Measurements from ENCODE around the gene CARD11. TPM values are rescaled to one million over a fixed set of nuclear protein-coding genes. Genes with fewer than 3 reads are reported as not detected.

Gene CARD11
- total RNA-seq, 1 donor from 2014 or later = 3.2 TPM

DNA sequence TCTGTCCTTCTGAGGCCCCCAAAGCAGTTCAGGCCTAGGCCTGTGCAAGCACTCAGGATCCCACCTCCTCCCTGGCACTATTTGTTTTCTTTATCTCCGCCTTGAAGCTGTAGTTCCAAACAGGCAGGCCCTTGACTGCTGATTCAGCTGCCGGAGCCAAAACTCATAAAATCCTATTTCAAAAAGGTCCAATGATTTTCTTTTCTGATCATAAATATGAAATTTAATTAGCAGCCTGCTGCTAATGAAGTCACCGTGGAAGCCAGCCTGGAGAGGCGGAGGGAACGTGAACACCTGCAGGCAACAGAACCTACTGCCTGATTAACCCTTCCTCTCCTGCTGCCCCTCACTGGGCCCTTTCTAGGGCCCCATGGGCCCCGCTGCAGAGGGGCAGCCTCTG, 60.1 kb downstream of the CARD11 start:
- DNase-seq (ENCODE audit: low read depth in 2 of 2) = no peak

DNA sequence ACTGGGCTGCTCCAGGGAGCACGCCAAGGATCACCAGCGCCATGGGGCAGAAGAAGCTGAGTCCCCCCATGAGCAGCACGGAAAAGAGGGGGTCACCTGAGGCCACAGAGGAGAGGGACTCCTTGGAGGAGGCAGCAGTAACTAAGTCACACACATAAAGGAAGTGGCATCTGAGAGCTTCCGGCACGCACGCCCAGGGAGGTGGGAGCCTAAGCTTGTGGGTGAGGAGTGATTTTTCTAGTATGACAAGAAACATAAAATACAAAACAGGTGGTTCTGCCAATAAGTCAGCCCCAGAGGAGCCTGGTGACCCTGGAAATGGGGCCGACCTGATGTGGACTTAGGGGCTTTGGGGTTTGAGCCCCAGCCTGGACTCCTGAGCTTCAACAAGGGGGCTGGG, 60.8 kb downstream of the CARD11 start:
- no peak for DNase-seq (ENCODE audit: low read depth in 2 of 2)

GRCh38 chr7:2982401-2982800, 61.3 kb downstream of the CARD11 start:
- no peak for DNase-seq (ENCODE audit: low read depth in 2 of 2)

DNA sequence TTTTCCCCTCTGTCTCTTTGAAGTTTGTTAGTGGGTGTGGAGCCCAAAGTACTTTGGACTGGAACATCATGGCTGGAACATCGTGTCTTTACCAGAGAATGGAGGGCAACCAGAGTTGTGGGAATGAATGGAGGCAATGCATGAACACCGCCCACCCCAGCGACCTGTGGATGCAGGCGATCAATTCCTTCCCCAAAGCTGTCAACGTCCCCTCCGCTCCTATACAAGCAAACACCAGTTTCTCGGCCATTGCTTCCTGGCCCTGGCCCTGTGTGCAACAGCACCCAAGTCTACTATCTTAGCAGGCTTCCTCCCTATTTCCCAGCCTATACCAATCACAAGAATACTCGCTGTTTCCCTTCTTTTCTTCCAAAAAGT, 62.6 kb downstream of the CARD11 start:
- DNase-seq (ENCODE audit: low read depth in 2 of 2) = no peak

- no peak for DNase-seq (ENCODE audit: low read depth in 2 of 2)
Measured at GRCh38 chr7:2980401-2981102, 63.1 kb downstream of the CARD11 start.

GRCh38 chr7:2979951-2980350, 63.7 kb downstream of the CARD11 start:
- DNase-seq (ENCODE audit: low read depth in 2 of 2) = no peak

DNA sequence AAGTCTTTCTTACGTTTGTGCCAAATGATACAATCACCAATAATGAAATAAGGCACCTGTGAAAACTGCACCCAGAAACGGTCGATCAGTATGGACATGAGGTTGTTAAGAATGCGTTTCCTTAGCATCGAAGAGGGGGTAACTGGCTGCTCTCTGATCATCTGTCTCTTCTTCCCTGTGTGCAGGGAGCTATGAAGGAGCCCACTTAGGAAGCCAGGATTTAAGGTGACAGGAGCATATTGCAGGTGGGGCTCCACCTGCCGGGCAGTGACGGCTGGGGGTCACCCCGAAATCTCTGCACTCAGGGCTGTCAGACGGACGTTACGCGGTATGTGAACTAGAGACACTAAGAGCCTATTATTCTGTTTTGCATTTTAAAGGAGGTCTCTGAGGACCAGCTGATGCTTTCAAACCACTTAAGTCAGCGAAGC, 64.5 kb downstream of the CARD11 start:
- no peak for DNase-seq (ENCODE audit: low read depth in 2 of 2)

DNA sequence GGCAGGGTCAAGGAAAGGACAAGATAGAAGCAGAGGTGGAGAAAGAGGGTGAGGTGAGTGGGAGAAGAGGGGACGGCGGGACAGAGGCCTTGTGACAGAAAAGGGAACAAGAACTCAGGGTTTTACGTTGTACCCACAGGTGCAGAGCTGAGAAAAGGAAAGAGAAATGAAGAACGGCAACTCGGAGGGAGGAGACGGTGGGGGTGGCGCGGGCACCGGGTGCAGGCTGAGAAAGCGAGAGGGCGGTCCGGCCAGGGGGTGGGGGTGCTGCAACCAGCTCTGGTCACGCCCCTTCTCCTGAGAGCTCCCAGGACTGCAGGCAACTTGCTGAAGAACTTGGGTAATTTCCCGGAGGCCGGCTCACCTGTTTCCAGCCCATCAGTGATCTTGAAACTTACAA, 65.3 kb downstream of the CARD11 start:
- DNase-seq (ENCODE audit: low read depth in 2 of 2) = no peak

- no peak for DNase-seq (ENCODE audit: low read depth in 2 of 2)
Measured at GRCh38 chr7:2975821-2976371, 67.8 kb downstream of the CARD11 start.

DNA sequence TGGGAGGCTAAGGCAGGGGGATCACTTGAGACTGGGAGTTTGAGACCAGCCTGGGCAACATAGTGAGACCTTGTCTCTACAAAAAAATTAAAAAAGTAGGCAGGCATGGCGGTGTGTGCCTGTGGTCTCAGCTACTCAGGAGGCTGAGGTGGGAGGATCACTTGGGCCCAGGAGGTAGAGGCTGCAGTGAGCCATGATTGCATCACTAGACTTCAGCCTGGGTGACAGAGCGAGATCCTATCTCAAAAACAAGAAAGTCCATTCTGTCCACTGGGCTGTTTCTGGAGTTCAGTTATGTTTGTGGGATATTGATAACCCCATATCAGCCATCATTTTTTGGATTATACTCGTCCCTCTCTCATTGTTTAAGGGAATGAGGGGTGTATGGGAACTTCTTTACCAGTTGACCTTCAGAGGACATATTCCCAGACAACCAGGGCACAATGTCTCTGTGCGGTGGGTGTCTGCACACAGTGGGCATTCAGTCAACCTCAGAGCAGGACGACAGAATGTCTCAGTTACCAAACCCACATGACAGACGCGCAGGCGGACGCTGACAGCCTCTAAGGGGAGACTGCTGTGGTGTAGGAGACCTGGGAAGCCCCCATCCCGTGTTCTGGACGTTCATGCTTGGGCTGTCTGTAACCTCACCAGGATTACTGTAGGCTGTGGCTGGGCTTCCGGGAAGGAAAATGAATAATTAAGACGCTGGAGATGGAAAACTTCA, 69.4 kb downstream of the CARD11 start:
- no peak for DNase-seq (ENCODE audit: low read depth in 2 of 2)

GRCh38 chr7:2972835-2973161, 70.9 kb downstream of the CARD11 start:
- no peak for DNase-seq (ENCODE audit: low read depth in 2 of 2)

- DNase-seq (ENCODE audit: low read depth in 2 of 2) = no peak
Measured at GRCh38 chr7:2971914-2972834, 71.5 kb downstream of the CARD11 start.

- no peak for DNase-seq (ENCODE audit: low read depth in 2 of 2)
Measured at GRCh38 chr7:2970861-2971260, 72.8 kb downstream of the CARD11 start.

DNA sequence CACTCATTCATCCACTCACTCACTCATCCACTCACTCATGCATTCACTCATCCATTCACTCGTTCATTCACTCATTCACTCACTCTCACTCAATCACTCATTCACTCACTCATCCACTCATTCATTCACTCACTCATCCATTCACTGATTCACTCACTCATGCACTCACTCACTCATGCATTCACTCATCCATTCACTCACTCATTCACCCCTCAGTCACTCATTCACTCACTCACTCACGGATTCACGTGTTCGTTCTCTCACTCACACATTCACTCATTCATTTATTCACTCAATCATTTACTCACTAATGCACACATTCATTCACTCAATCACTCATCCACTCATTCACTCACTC, 73.4 kb downstream of the CARD11 start:
- DNase-seq (ENCODE audit: low read depth in 2 of 2) = no peak

DNA sequence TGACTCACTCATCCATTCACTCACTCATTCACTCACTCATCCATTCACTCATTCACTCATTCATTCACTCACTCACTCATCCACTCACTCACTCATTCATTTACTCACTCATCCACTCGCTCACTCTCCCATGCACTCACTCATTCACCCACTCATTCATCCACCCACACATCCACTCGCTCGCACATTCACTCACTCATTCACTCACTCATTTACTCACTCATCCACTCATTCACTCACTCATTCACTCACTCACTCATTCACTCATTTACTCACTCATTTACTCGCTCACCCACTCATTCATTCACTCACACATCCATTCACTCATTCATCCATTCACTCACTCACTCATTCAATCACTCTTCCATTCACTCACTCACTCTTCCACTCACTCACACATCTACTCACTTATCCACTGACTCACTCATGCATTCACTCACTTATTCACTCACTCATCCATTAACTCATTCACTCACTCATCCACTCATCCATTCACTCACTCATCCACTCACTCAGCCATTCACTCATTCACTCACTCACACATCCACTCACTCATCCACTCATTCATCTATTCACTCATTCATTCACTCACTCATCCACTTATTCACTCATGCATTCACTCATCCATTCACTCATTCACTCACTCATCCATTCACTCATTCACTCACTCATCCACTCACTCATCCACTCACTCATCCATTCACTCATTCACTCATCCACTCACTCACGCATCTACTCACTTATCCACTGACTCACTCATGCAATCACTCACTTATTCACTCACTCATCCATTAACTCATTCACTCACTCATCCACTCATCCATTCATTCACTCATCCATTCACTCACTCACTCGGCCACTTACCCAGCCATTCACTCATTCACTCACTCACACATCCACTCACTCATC, 74.0 kb downstream of the CARD11 start:
- DNase-seq (ENCODE audit: low read depth in 2 of 2) = no peak

GRCh38 chr7:2968616-2969397, 74.9 kb downstream of the CARD11 start:
- DNase-seq (ENCODE audit: low read depth in 2 of 2) = no peak

GRCh38 chr7:2968176-2968575, 75.5 kb downstream of the CARD11 start:
- no peak for DNase-seq (ENCODE audit: low read depth in 2 of 2)

- no peak for DNase-seq (ENCODE audit: low read depth in 2 of 2)
Measured at GRCh38 chr7:2967705-2968104, 76.0 kb downstream of the CARD11 start.

- no peak for DNase-seq (ENCODE audit: low read depth in 2 of 2)
Measured at GRCh38 chr7:2967253-2967652, 76.4 kb downstream of the CARD11 start.

GRCh38 chr7:2966466-2967078, 77.1 kb downstream of the CARD11 start:
- no peak for DNase-seq (ENCODE audit: low read depth in 2 of 2)

Measured in dermis microvascular lymphatic vessel endothelial cell (primary cell).